GM12878 (cell line): ENCODE measurements around the gene SLC34A3. TPM values are rescaled to one million over a fixed set of nuclear protein-coding genes. Genes with fewer than 3 reads are reported as not detected.

ENCODE experiments used
- ATF7 ChIP-seq: fragments of 450-650 bp; IDR thresholded peaks from 2 replicates; pipeline ENCODE4 v1.6.1; 2016; ENCODE audit warnings: low read depth, mild to moderate bottlenecking
- BRCA1 ChIP-seq: IDR thresholded peaks from 2 replicates; pipeline ENCODE4 v1.6.1; 2011; ENCODE audit warnings: low read depth, low read length, improper control_type of control experiment
- CBX3 ChIP-seq: fragments of 200-600 bp; sonication (generic); IDR thresholded peaks from 2 replicates; pipeline ENCODE4 v1.6.1; 2016; ENCODE audit warnings: low read depth, borderline replicate concordance
- CEBPB ChIP-seq, 2 experiments: fragments of 150-350 bp in 1 of 2; IDR thresholded peaks; 2 replicates each; pipeline ENCODE4 v1.6.1; 2012 to 2014; ENCODE audit warnings: low read depth in 2 of 2, low read length in 2 of 2, borderline replicate concordance in 1 of 2, inconsistent platforms in 1 of 2
- IKZF1 ChIP-seq: fragments of 450-650 bp; conservative IDR thresholded peaks from 2 replicates; pipeline ENCODE4 v1.6.1; 2017; ENCODE audit warnings: antibody characterized with exemption, mild to moderate bottlenecking
- NFYA ChIP-seq: IDR thresholded peaks from 2 replicates; pipeline ENCODE4 v1.6.1; 2011; ENCODE audit warnings: low read depth, mild to moderate bottlenecking, low read length, improper control_type of control experiment, borderline replicate concordance
- NR2C2 ChIP-seq: IDR thresholded peaks from 2 replicates; pipeline ENCODE4 v1.6.1; 2011; ENCODE audit warnings: borderline replicate concordance, low read depth; ENCODE audit not compliant: control insufficient read depth, insufficient read length
- POLR2A ChIP-seq: IDR thresholded peaks from 2 replicates; pipeline ENCODE4 v1.6.1; 2011; ENCODE audit warnings: low read depth, mild to moderate bottlenecking, low read length
- RB1 ChIP-seq: fragments of 450-650 bp; formaldehyde crosslinking; IDR thresholded peaks from 2 replicates; pipeline ENCODE4 v1.6.1; 2017; ENCODE audit warnings: mild to moderate bottlenecking, borderline replicate concordance
- RELA ChIP-seq: fragments of 450-650 bp; IDR thresholded peaks from 2 replicates; pipeline ENCODE4 v1.8.0; 2014; ENCODE audit warnings: borderline replicate concordance; ENCODE audit not compliant: partially characterized antibody
- SPI1 ChIP-seq: IDR thresholded peaks from 2 replicates; pipeline ENCODE4 v1.6.1; 2011; ENCODE audit warnings: low read depth, mild to moderate bottlenecking, low read length, moderate library complexity, borderline replicate concordance; ENCODE audit not compliant: insufficient read depth
- SUPT20H ChIP-seq: IDR thresholded peaks from 2 replicates; pipeline ENCODE4 v1.6.1; 2011; ENCODE audit warnings: low read depth, mild to moderate bottlenecking, low read length, moderate library complexity, borderline replicate concordance; ENCODE audit not compliant: control insufficient read depth
- TARDBP ChIP-seq: IDR thresholded peaks from 2 replicates; pipeline ENCODE4 v1.6.1; 2016; ENCODE audit warnings: borderline replicate concordance
- ZNF217 ChIP-seq: fragments of 450-650 bp; IDR thresholded peaks from 2 replicates; pipeline ENCODE4 v1.6.1; 2017; ENCODE audit warnings: antibody characterized with exemption, mild to moderate bottlenecking
- polyA plus RNA-seq, 11 experiments: library from polyadenylated mRNA; depleted of rRNA in 4 of 11; unstranded in 6 of 11; stranded (reverse) in 5 of 11; fragments of >200 nt; fragmentation: Nextera tagmentation in 4 of 11; fragmentation: Illumina TruSeq in 1 of 11; extraction: Ambion mirVana in 4 of 11; extraction: Trizol in 1 of 11; gene quantifications; 1 replicate in 1 of 11; 2 replicates in 10 of 11; pipeline versions ENCODE4 v1.2.1 to v1.2.3, GENCODE V29; 2011 to 2016; ENCODE audit warnings: inconsistent platforms in 2 of 11, missing spikeins in 2 of 11, low read depth in 1 of 11
- total RNA-seq, 4 experiments: library from RNA; depleted of rRNA in 3 of 4; stranded (reverse); fragments of >200 nt in 3 of 4; fragmentation: Illumina TruSeq in 1 of 4; extraction: Trizol in 1 of 4; gene quantifications; 2 replicates each; pipeline versions ENCODE4 v1.2.1 to v1.2.3, GENCODE V29; 2013 to 2021
- TF ChIP-seq, protein P1 (sequence below): fragments of 450-650 bp; formaldehyde crosslinking; IDR thresholded peaks from 2 replicates; pipeline ENCODE4 v1.4.0; 2020; ENCODE audit warnings: mild to moderate bottlenecking, moderate library complexity
- TF ChIP-seq, protein P2 (sequence below): IDR thresholded peaks from 2 replicates; pipeline ENCODE4 v1.6.1; 2012; ENCODE audit warnings: low read length, inconsistent platforms
- TF ChIP-seq, protein P3 (sequence below): fragments of 150-350 bp; IDR thresholded peaks from 2 replicates; pipeline ENCODE4 v1.6.1; 2014; ENCODE audit warnings: mild to moderate bottlenecking, low read depth, low read length
- TF ChIP-seq, protein P4 (sequence below): IDR thresholded peaks from 2 replicates; pipeline ENCODE4 v1.6.1; 2012; ENCODE audit warnings: low read depth, low read length, improper control_type of control experiment
- TF ChIP-seq, protein P5 (sequence below): fragments of 150-350 bp; IDR thresholded peaks from 2 replicates; pipeline ENCODE4 v1.6.1; 2016; ENCODE audit warnings: low read depth, low read length

SLC34A3 gene
- total and polyA plus RNA-seq, 10 of the 15 experiments (the other 5 are each of a cell fraction or from before 2014, with no cell fraction given), result not detected

DNA sequence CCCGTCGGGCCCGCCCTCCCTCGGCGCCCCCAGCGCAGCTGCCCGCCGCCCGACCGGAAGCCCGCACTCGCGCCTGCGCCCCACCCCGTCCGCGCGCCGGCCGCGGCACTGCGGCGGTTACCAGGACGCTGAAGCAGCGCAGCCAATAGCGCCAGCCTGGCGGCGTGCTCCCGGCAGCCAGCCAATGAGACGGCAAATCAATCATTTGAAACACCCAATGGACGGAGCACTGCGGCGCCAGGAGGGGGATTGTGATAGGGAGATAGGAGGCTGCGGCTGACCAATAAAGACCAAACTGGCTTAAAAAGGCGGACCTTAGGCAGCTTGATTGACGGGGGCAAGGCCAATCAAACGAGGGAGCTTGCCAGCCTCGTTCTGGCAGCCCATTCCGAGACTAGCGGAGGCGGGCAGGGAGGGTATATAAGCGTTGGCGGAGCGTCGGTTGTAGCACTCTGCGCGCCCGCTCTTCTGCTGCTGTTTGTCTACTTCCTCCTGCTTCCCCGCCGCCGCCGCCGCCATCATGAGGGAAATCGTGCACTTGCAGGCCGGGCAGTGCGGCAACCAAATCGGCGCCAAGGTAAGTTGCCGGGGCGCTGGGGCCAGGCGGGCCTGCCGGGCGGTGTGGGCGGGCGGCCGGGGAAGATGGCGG lies 10.3 kb downstream of the SLC34A3 start, which contains the start of gene TUBB4B (continued):
- TF ChIP-seq, protein P1, sequence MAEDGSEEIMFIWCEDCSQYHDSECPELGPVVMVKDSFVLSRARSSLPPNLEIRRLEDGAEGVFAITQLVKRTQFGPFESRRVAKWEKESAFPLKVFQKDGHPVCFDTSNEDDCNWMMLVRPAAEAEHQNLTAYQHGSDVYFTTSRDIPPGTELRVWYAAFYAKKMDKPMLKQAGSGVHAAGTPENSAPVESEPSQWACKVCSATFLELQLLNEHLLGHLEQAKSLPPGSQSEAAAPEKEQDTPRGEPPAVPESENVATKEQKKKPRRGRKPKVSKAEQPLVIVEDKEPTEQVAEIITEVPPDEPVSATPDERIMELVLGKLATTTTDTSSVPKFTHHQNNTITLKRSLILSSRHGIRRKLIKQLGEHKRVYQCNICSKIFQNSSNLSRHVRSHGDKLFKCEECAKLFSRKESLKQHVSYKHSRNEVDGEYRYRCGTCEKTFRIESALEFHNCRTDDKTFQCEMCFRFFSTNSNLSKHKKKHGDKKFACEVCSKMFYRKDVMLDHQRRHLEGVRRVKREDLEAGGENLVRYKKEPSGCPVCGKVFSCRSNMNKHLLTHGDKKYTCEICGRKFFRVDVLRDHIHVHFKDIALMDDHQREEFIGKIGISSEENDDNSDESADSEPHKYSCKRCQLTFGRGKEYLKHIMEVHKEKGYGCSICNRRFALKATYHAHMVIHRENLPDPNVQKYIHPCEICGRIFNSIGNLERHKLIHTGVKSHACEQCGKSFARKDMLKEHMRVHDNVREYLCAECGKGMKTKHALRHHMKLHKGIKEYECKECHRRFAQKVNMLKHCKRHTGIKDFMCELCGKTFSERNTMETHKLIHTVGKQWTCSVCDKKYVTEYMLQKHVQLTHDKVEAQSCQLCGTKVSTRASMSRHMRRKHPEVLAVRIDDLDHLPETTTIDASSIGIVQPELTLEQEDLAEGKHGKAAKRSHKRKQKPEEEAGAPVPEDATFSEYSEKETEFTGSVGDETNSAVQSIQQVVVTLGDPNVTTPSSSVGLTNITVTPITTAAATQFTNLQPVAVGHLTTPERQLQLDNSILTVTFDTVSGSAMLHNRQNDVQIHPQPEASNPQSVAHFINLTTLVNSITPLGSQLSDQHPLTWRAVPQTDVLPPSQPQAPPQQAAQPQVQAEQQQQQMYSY (CRISPR knock-in tag), result no peak
- TF ChIP-seq CEBPB (IDR thresholded peaks at IDR 0.05; ENCODE audit: borderline replicate concordance in 1 of 2, low read depth in 2 of 2, low read length in 2 of 2), result no peak
- TF ChIP-seq, protein P2, sequence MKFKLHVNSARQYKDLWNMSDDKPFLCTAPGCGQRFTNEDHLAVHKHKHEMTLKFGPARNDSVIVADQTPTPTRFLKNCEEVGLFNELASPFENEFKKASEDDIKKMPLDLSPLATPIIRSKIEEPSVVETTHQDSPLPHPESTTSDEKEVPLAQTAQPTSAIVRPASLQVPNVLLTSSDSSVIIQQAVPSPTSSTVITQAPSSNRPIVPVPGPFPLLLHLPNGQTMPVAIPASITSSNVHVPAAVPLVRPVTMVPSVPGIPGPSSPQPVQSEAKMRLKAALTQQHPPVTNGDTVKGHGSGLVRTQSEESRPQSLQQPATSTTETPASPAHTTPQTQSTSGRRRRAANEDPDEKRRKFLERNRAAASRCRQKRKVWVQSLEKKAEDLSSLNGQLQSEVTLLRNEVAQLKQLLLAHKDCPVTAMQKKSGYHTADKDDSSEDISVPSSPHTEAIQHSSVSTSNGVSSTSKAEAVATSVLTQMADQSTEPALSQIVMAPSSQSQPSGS, result no peak
- no peak for TF ChIP-seq BRCA1
- TF ChIP-seq IKZF1, result no peak; the same call in none of the 2 replicates
- TF ChIP-seq RB1, result peak; percentile 93; the same call in 1 of the 2 replicates
- no peak for TF ChIP-seq ZNF217
- TF ChIP-seq, protein P3, sequence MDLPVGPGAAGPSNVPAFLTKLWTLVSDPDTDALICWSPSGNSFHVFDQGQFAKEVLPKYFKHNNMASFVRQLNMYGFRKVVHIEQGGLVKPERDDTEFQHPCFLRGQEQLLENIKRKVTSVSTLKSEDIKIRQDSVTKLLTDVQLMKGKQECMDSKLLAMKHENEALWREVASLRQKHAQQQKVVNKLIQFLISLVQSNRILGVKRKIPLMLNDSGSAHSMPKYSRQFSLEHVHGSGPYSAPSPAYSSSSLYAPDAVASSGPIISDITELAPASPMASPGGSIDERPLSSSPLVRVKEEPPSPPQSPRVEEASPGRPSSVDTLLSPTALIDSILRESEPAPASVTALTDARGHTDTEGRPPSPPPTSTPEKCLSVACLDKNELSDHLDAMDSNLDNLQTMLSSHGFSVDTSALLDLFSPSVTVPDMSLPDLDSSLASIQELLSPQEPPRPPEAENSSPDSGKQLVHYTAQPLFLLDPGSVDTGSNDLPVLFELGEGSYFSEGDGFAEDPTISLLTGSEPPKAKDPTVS, result no peak
- TF ChIP-seq SPI1, result 0 out of 2 replicates have a peak, but pooled peaks have one; percentile 17
- no peak for TF ChIP-seq POLR2A
- no peak for TF ChIP-seq SUPT20H
- peak; percentile 85 for TF ChIP-seq NFYA
- TF ChIP-seq CBX3, result no peak
- TF ChIP-seq, protein P4, sequence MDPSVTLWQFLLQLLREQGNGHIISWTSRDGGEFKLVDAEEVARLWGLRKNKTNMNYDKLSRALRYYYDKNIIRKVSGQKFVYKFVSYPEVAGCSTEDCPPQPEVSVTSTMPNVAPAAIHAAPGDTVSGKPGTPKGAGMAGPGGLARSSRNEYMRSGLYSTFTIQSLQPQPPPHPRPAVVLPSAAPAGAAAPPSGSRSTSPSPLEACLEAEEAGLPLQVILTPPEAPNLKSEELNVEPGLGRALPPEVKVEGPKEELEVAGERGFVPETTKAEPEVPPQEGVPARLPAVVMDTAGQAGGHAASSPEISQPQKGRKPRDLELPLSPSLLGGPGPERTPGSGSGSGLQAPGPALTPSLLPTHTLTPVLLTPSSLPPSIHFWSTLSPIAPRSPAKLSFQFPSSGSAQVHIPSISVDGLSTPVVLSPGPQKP, result no peak
- TF ChIP-seq, protein P5, sequence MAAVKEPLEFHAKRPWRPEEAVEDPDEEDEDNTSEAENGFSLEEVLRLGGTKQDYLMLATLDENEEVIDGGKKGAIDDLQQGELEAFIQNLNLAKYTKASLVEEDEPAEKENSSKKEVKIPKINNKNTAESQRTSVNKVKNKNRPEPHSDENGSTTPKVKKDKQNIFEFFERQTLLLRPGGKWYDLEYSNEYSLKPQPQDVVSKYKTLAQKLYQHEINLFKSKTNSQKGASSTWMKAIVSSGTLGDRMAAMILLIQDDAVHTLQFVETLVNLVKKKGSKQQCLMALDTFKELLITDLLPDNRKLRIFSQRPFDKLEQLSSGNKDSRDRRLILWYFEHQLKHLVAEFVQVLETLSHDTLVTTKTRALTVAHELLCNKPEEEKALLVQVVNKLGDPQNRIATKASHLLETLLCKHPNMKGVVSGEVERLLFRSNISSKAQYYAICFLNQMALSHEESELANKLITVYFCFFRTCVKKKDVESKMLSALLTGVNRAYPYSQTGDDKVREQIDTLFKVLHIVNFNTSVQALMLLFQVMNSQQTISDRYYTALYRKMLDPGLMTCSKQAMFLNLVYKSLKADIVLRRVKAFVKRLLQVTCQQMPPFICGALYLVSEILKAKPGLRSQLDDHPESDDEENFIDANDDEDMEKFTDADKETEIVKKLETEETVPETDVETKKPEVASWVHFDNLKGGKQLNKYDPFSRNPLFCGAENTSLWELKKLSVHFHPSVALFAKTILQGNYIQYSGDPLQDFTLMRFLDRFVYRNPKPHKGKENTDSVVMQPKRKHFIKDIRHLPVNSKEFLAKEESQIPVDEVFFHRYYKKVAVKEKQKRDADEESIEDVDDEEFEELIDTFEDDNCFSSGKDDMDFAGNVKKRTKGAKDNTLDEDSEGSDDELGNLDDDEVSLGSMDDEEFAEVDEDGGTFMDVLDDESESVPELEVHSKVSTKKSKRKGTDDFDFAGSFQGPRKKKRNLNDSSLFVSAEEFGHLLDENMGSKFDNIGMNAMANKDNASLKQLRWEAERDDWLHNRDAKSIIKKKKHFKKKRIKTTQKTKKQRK, result peak; percentile 95
- no peak for TF ChIP-seq ATF7
- 0 out of 2 replicates have a peak, but pooled peaks have one; percentile 49 for TF ChIP-seq TARDBP
- TF ChIP-seq RELA, result peak; percentile 67
- no peak for TF ChIP-seq NR2C2
